ENCODE results near the gene PLA2G2A. TPM values are rescaled to one million over a fixed set of nuclear protein-coding genes. Genes with fewer than 3 reads are reported as not detected.

The PLA2G2A gene
- total and polyA plus RNA-seq, 8 donors, result 2.8 to 52.3 (median 24.4) TPM

DNA sequence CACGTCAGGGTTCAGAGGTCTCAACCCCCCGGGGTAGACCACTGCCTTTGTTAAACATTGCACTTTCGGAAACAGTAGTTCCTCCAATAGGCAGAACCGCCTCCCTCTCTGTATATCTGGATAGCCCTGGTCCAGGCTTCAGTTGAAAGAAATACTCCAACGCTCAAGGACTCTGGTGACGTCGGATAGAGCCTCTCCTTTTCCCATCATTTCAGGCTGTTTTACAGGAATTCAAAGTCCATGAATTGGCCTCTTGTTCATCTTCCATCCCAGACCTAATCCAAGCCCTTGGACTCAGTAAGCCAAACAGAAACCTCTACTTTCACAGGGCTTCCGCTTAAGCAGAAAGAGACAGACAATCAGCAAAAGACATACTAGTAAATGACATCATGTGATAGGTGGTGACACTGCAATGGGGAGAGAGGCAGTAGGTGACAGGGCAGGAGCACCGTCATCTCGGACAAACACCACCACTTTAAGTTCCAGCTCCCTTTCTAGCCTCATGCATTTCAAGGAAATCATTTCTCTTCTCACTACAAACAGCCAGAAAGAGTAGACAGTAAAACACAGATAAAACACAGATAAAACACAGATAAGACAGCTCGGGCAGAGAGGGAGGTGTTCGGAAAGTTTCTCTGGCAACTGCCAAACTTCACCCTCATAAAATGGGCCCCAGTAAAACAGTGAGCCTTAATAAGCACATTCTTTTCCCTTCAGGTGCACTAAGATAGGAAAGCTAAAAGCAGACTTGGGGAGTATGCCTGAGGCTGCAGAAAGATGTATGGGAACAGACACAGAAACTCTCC lies 2.3 kb upstream of the PLA2G2A start:
- H3K27ac ChIP-seq, result peak overlapping the region in 1 of 5 donors; percentile 33
- H3K4me1 ChIP-seq, result peaks cover 0 to 30% (median 14%) of the 10 kb centered on the region in 4 donors
- no peak overlapping the region for H3K4me3 ChIP-seq
- H3K27me3 ChIP-seq, result peaks cover 0 to 10% (median 0%) of the 10 kb centered on the region in 3 donors
- peak in 1 of 2 donors; percentile 9 for DNase-seq
- H3K36me3 ChIP-seq, result no peaks in the 10 kb centered on the region
- intact Hi-C loops (cut with DNase I; ENCODE audit: low total_unique reads), result no loop called here
- no peaks in the 10 kb centered on the region for H3K9me3 ChIP-seq
- TF ChIP-seq POLR2A (IDR thresholded peaks at IDR 0.05) (no peak), EP300 (IDR thresholded peaks at IDR 0.05) (no peak), POLR2AphosphoS5 (IDR thresholded peaks at IDR 0.05) (no peak)
- TF ChIP-seq, protein P1, sequence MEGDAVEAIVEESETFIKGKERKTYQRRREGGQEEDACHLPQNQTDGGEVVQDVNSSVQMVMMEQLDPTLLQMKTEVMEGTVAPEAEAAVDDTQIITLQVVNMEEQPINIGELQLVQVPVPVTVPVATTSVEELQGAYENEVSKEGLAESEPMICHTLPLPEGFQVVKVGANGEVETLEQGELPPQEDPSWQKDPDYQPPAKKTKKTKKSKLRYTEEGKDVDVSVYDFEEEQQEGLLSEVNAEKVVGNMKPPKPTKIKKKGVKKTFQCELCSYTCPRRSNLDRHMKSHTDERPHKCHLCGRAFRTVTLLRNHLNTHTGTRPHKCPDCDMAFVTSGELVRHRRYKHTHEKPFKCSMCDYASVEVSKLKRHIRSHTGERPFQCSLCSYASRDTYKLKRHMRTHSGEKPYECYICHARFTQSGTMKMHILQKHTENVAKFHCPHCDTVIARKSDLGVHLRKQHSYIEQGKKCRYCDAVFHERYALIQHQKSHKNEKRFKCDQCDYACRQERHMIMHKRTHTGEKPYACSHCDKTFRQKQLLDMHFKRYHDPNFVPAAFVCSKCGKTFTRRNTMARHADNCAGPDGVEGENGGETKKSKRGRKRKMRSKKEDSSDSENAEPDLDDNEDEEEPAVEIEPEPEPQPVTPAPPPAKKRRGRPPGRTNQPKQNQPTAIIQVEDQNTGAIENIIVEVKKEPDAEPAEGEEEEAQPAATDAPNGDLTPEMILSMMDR (IDR thresholded peaks at IDR 0.05), result no peak
- WGBS, 5 donors, result 37 to 60% (median 50%) methylated on average over 12 of the region's 12 CpGs

DNA sequence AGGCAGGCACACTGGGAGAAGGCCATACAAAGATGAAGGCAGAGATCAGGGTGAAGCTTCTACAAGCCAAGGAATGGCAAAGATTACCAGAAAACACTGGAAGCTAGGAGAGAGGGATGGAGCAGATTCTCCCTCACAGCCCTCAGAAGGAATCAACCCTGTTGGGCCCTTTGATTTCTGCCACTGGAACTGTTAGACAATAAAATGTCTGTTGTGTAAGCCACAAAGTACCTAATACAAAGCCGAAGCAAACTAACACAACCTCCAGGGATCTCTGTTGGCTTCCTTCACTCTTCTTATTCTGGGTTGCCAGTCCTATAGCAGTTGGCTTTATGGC lies 1.7 kb upstream of the PLA2G2A start:
- Histone ChIP-seq H3K9me3 (no peaks in the 10 kb centered on the region), H3K4me3 (no peak overlapping the region), H3K36me3 (no peaks in the 10 kb centered on the region), H3K27me3 (peaks cover 0 to 15% (median 0%) of the 10 kb centered on the region in 3 donors), H3K27ac (peak overlapping the region in 1 of 5 donors; percentile 33), H3K4me1 (peaks cover 0 to 30% (median 14%) of the 10 kb centered on the region in 4 donors)
- TF ChIP-seq POLR2AphosphoS5 (IDR thresholded peaks at IDR 0.05) (no peak), POLR2A (IDR thresholded peaks at IDR 0.05) (no peak), EP300 (IDR thresholded peaks at IDR 0.05) (no peak)
- TF ChIP-seq, protein P1 (IDR thresholded peaks at IDR 0.05), result no peak
- 64 to 92% (median 90%) methylated on average over 1 of the region's 1 CpG for WGBS, 5 donors
- intact Hi-C loops (cut with DNase I; ENCODE audit: low total_unique reads), result no loop called here
- DNase-seq, result no peak

DNA sequence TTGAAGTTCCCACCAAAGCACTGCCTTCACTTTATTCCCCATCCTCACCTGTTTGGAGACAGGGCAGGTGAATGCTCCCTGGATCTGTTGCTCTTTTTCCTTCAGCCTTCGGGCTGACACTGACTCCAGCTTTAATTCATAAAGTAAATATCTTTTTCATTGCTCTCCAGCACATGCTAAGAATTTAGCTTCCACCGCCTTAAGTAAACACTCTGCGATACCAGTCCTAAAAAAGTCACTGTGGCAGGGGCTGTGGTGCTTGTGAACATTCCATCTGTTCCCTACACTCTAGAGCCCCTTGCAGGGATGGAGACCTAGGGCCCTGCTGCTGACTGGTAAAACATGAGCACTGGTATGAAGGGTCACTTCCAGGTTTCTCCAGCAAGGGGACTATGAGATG lies 896 bp upstream of the PLA2G2A start:
- 18 to 31% (median 23%) methylated on average over 3 of the region's 3 CpGs for WGBS, 5 donors

DNA sequence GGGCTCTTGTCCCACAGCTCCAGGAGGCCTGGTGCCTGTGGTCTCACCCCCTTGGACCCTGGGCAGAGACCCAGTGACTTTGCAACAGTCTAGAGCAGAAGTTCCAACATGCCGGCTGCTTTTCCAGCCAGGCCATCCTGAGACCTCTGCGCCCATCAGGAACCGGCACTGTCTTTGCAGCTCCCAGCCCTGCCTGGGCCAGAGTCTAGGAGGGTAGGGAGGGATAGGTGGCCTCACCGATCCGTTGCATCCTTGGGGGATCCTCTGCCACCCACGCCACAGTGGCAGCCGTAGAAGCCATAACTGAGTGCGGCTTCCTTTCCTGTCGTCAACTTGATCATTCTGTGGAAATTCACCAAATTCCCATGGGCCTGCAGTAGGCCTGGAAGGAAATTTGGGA lies 1.3 kb downstream of the PLA2G2A start:
- Histone ChIP-seq H3K27ac (no peak overlapping the region), H3K9me3 (no peaks in the 10 kb centered on the region), H3K27me3 (peaks cover 0 to 13% (median 0%) of the 10 kb centered on the region in 3 donors), H3K36me3 (no peaks in the 10 kb centered on the region), H3K4me1 (peaks cover 0 to 47% (median 17%) of the 10 kb centered on the region in 4 donors), H3K4me3 (no peak overlapping the region)
- TF ChIP-seq, protein P1 (IDR thresholded peaks at IDR 0.05), result no peak
- intact Hi-C loops (cut with DNase I; ENCODE audit: low total_unique reads), result no loop called here
- no peak for DNase-seq
- WGBS, 5 donors, result 80 to 94% (median 92%) methylated on average over 6 to 9 of the region's 9 CpGs

More for the DNA sequence above, 896 bp upstream of the PLA2G2A start:
- Histone ChIP-seq H3K4me1 (peaks cover 0 to 30% (median 14%) of the 10 kb centered on the region in 4 donors), H3K4me3 (no peak overlapping the region), H3K27ac (peak overlapping the region in 1 of 5 donors; percentile 33), H3K9me3 (no peaks in the 10 kb centered on the region), H3K27me3 (peaks cover 0 to 15% (median 0%) of the 10 kb centered on the region in 3 donors), H3K36me3 (no peaks in the 10 kb centered on the region)
- intact Hi-C loops (cut with DNase I; ENCODE audit: low total_unique reads), result no loop called here
- DNase-seq, result peak in 1 of 2 donors; percentile 20
- TF ChIP-seq, protein P1 (IDR thresholded peaks at IDR 0.05), result no peak
- TF ChIP-seq POLR2AphosphoS5 (IDR thresholded peaks at IDR 0.05) (no peak), EP300 (IDR thresholded peaks at IDR 0.05) (no peak), POLR2A (IDR thresholded peaks at IDR 0.05) (no peak)
